ENCODE data around the gene MYLK.

MYLK gene

GRCh38 chr3:123803521-123803920 lies 80.6 kb downstream of the MYLK start:
- no peak for DNase-seq (ENCODE audit: low read depth, low spot score)
- Histone ChIP-seq H3K36me3 (ENCODE audit: insufficient read depth, low read length) (no peaks in the 10 kb centered on the region), H3K9me3 (ENCODE audit: low read depth, low read length) (no peaks in the 10 kb centered on the region), H3K4me3 (no peak overlapping the region), H3K27ac (no peak overlapping the region), H3K9ac (ENCODE audit: insufficient read length) (no peak overlapping the region)
- no peak for TF ChIP-seq POLR2AphosphoS5 (IDR thresholded peaks at IDR 0.05; ENCODE audit: borderline replicate concordance, low read depth, low read length)
- no peak for TF ChIP-seq FOXP2 (optimal IDR thresholded peaks at IDR 0.05; ENCODE audit: control extremely low read depth, extremely low read length, insufficient read depth)
- no peak for TF ChIP-seq EZH2 (IDR thresholded peaks at IDR 0.05)

DNA sequence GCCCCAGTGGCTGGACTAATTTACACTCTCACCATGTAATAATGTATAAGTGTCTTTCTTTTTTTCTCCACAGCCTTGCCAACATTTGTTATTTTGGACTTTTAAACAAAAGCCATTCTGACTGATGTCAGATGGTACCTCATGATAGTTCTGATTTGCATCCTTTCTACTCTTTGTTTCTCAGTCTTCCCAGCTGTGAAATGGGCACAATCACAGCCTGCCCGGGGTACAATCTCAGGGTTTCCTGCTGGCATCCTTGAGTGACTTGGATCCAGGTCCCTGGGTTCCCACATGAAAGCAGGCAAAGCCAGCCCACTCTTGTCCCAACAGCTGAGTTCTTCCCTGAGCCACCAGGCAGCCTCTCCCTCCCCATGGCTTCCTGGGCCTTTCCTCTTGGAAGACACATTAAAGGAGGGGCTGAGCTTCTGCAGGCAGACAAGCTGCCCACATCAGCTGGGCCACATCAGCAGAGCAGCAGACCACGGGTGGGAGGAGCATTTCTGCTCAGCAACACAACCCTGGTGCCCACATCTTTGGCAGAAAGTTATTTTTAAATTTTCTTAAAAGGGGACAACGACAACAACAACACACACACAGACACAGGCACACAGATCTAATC lies 82.0 kb downstream of the MYLK start:
- Histone ChIP-seq H3K36me3 (ENCODE audit: insufficient read depth, low read length) (no peaks in the 10 kb centered on the region), H3K27ac (no peak overlapping the region), H3K9me3 (ENCODE audit: low read depth, low read length) (no peaks in the 10 kb centered on the region), H3K9ac (ENCODE audit: insufficient read length) (no peak overlapping the region), H3K4me3 (no peak overlapping the region)
- TF ChIP-seq POLR2AphosphoS5 (IDR thresholded peaks at IDR 0.05; ENCODE audit: borderline replicate concordance, low read depth, low read length) (no peak), FOXP2 (optimal IDR thresholded peaks at IDR 0.05; ENCODE audit: control extremely low read depth, extremely low read length, insufficient read depth) (no peak), EZH2 (IDR thresholded peaks at IDR 0.05) (no peak)
- DNase-seq (ENCODE audit: low read depth, low spot score): no peak

DNA sequence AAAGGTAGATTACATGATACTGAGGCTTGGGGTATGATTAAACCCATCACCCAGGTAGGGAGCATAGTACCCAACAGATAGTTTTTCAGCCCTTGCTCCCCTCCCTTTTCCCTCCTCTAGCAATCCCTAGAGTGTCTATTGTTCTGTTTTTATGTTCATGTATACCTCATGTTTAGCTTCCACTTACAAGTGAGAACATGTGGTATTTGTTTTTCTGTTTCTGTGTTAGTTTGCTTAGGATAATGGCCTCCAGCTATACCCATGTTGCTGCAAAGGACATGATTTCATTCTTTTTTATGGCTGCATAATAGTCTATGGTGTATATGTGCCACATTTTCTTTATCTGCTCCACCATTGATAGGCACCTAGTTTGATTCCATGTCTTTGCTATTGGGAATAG lies 82.7 kb downstream of the MYLK start:
- H3K36me3 ChIP-seq (ENCODE audit: insufficient read depth, low read length): no peaks in the 10 kb centered on the region
- H3K27ac ChIP-seq: no peak overlapping the region
- H3K9ac ChIP-seq (ENCODE audit: insufficient read length): no peak overlapping the region
- H3K9me3 ChIP-seq (ENCODE audit: low read depth, low read length): no peaks in the 10 kb centered on the region
- no peak for DNase-seq (ENCODE audit: low read depth, low spot score)
- no peak overlapping the region for H3K4me3 ChIP-seq
- no peak for TF ChIP-seq FOXP2 (optimal IDR thresholded peaks at IDR 0.05; ENCODE audit: control extremely low read depth, extremely low read length, insufficient read depth)
- TF ChIP-seq EZH2 (IDR thresholded peaks at IDR 0.05): no peak
- TF ChIP-seq POLR2AphosphoS5 (IDR thresholded peaks at IDR 0.05; ENCODE audit: borderline replicate concordance, low read depth, low read length): no peak

GRCh38 chr3:123800362-123800682 lies 83.8 kb downstream of the MYLK start:
- Histone ChIP-seq H3K9me3 (ENCODE audit: low read depth, low read length) (no peaks in the 10 kb centered on the region), H3K36me3 (ENCODE audit: insufficient read depth, low read length) (no peaks in the 10 kb centered on the region), H3K9ac (ENCODE audit: insufficient read length) (no peak overlapping the region), H3K4me3 (no peak overlapping the region), H3K27ac (no peak overlapping the region)
- no peak for DNase-seq (ENCODE audit: low read depth, low spot score)
- TF ChIP-seq POLR2AphosphoS5 (IDR thresholded peaks at IDR 0.05; ENCODE audit: borderline replicate concordance, low read depth, low read length) (no peak), EZH2 (IDR thresholded peaks at IDR 0.05) (no peak), FOXP2 (optimal IDR thresholded peaks at IDR 0.05; ENCODE audit: control extremely low read depth, extremely low read length, insufficient read depth) (no peak)

GRCh38 chr3:123799544-123800361 lies 84.4 kb downstream of the MYLK start:
- H3K36me3 ChIP-seq (ENCODE audit: insufficient read depth, low read length): no peaks in the 10 kb centered on the region
- no peak for TF ChIP-seq POLR2AphosphoS5 (IDR thresholded peaks at IDR 0.05; ENCODE audit: borderline replicate concordance, low read depth, low read length)
- no peak for TF ChIP-seq FOXP2 (optimal IDR thresholded peaks at IDR 0.05; ENCODE audit: control extremely low read depth, extremely low read length, insufficient read depth)
- H3K9ac ChIP-seq (ENCODE audit: insufficient read length): no peak overlapping the region
- H3K9me3 ChIP-seq (ENCODE audit: low read depth, low read length): no peaks in the 10 kb centered on the region
- H3K27ac ChIP-seq: no peak overlapping the region
- DNase-seq (ENCODE audit: low read depth, low spot score): no peak
- no peak overlapping the region for H3K4me3 ChIP-seq

GRCh38 chr3:123798550-123798949 lies 85.6 kb downstream of the MYLK start:
- Histone ChIP-seq H3K9me3 (ENCODE audit: low read depth, low read length) (no peaks in the 10 kb centered on the region), H3K9ac (ENCODE audit: insufficient read length) (no peak overlapping the region), H3K4me3 (no peak overlapping the region), H3K27ac (no peak overlapping the region), H3K36me3 (ENCODE audit: insufficient read depth, low read length) (no peaks in the 10 kb centered on the region)
- DNase-seq (ENCODE audit: low read depth, low spot score): no peak
- no peak for TF ChIP-seq EZH2 (IDR thresholded peaks at IDR 0.05)

GRCh38 chr3:123795471-123796251 lies 88.5 kb downstream of the MYLK start:
- no peak for DNase-seq (ENCODE audit: low read depth, low spot score)
- H3K9ac ChIP-seq (ENCODE audit: insufficient read length): no peak overlapping the region
- no peak overlapping the region for H3K4me3 ChIP-seq
- no peak overlapping the region for H3K27ac ChIP-seq
- H3K36me3 ChIP-seq (ENCODE audit: insufficient read depth, low read length): no peaks in the 10 kb centered on the region
- H3K9me3 ChIP-seq (ENCODE audit: low read depth, low read length): no peaks in the 10 kb centered on the region
- no peak for TF ChIP-seq EZH2 (IDR thresholded peaks at IDR 0.05)
- no peak for TF ChIP-seq FOXP2 (optimal IDR thresholded peaks at IDR 0.05; ENCODE audit: control extremely low read depth, extremely low read length, insufficient read depth)
- no peak for TF ChIP-seq POLR2AphosphoS5 (IDR thresholded peaks at IDR 0.05; ENCODE audit: borderline replicate concordance, low read depth, low read length)

- Histone ChIP-seq H3K9ac (ENCODE audit: insufficient read length) (no peak overlapping the region), H3K36me3 (ENCODE audit: insufficient read depth, low read length) (no peaks in the 10 kb centered on the region), H3K27ac (no peak overlapping the region), H3K4me3 (no peak overlapping the region), H3K9me3 (ENCODE audit: low read depth, low read length) (no peaks in the 10 kb centered on the region)
- no peak for DNase-seq (ENCODE audit: low read depth, low spot score)
- no peak for TF ChIP-seq EZH2 (IDR thresholded peaks at IDR 0.05)
Measured at GRCh38 chr3:123793425-123793824, 90.7 kb downstream of the MYLK start.

Measured in SK-N-MC (cell line).